Heart right ventricle (tissue), 16 donors: ENCODE results near the gene TANK. TPM values are rescaled to one million over a fixed set of nuclear protein-coding genes. Genes with fewer than 3 reads are reported as not detected.

Source experiments
- ATAC-seq, 8 donors: fragments of 200-7000 bp; cut with Tn5 transposase; one replicate each; pipeline ENCODE4 v1.9.1; 2020; ENCODE audit warnings: mild to moderate bottlenecking in 8 of 8, moderate library complexity in 8 of 8, moderate number of reproducible peaks in 1 of 8
- DNase-seq, 2 donors: peaks; one replicate each; pipeline ENCODE4 v3.0.0-alpha.2; 2020
- H3K27ac ChIP-seq, 10 donors: fragments of 200-600 bp; sonication (generic) in 2 of 10; one replicate each; pipeline versions ENCODE4 v1.5.0 to v1.8.0; 2020 to 2022; ENCODE audit warnings: mild to moderate bottlenecking in 3 of 10
- H3K27me3 ChIP-seq, 7 donors: fragments of 200-600 bp; one replicate each; pipeline ENCODE4 v1.8.0; 2021 to 2022; ENCODE audit warnings: mild to moderate bottlenecking in 2 of 7
- H3K36me3 ChIP-seq, 9 donors: fragments of 200-600 bp; sonication (generic) in 1 of 9; one replicate each; pipeline versions ENCODE4 v1.5.0 to v1.8.0; 2020 to 2022; ENCODE audit warnings: mild to moderate bottlenecking in 2 of 9
- H3K4me1 ChIP-seq, 9 donors: fragments of 200-600 bp; sonication (generic) in 1 of 9; one replicate each; pipeline versions ENCODE4 v1.5.0 to v1.8.0; 2020 to 2022; ENCODE audit warnings: mild to moderate bottlenecking in 4 of 9
- H3K4me3 ChIP-seq, 10 donors: fragments of 200-600 bp; sonication (generic) in 2 of 10; one replicate each; pipeline versions ENCODE4 v1.5.0 to v1.8.0; 2020 to 2022; ENCODE audit warnings: mild to moderate bottlenecking in 7 of 10, moderate library complexity in 2 of 10
- H3K9me3 ChIP-seq, 11 donors: fragments of 200-600 bp in 10 of 11; sonication (generic) in 2 of 11; one replicate each; pipeline versions ENCODE4 v1.5.0 to v1.8.0; 2013 to 2022; ENCODE audit warnings: mild to moderate bottlenecking in 2 of 11, control low read depth in 1 of 11, moderate library complexity in 1 of 11
- WGBS, 2 donors: extraction: QIAGEN DNeasy Blood & Tissue Kit; methylation state at CpG; one replicate each; pipeline ENCODE4 v1.1.7; 2013; ENCODE audit warnings: inconsistent platforms in 1 of 2; 5-methylcytosine and 5-hydroxymethylcytosine counted together
- intact Hi-C, 10 donors: fragments of 100-400 bp; cut with DNase I; formaldehyde crosslinking; loops; one replicate each; pipeline versions ENCODE4 v1.11.1 to v1.14.2; 2022
- polyA plus RNA-seq, 2 donors: library from polyadenylated mRNA; stranded (reverse); fragments of 200-250 nt; gene quantifications; one replicate each; pipeline ENCODE4 v1.2.3, GENCODE V29; 2013
- total RNA-seq, 10 donors: library from RNA; stranded (reverse); fragmentation: NEBNext Ultra II Directional in 3 of 10; extraction: Animal tissue kit (Norgen Biotek cat#: 25700) in 3 of 10; gene quantifications; one replicate each; pipeline versions ENCODE4 v1.2.1 to v1.2.4, GENCODE V29; 2021 to 2023
- TF ChIP-seq, protein P1 (sequence below), 9 donors: fragments of 200-600 bp; sonication (generic) in 2 of 9; IDR thresholded peaks; one replicate each; pipeline versions ENCODE4 v1.5.0 to v1.8.0; 2021 to 2022; ENCODE audit warnings: antibody characterized with exemption in 9 of 9, mild to moderate bottlenecking in 5 of 9, moderate library complexity in 1 of 9
- donor health status: Arrhythmogenic right ventricular cardiomyopathy.
- donor health status: ischemic (EF 13 %, LVEDD 7.1; RV severe dilation, severe dysfunction).
- donor health status: healthy with polysubstance abuse.
- donor health status: DM: no; HTN: yes; CAD: no.
- donor health status: DM: no; HTN: no; CAD: no.
- donor health status: ischemic (EF 25% LVEDD 6.9; RV normal size, moderate dysfunction).
- donor health status: ischemic (EF 25% LVEDD 5.7; RV mildly dilated, moderate dysfunction).
- donor health status: healthy.
- donor health status: DM: yes; HTN: yes; CAD: no.
- donor health status: Ischemic cardiomyopathy.
- donor health status: ischemic (EF 35%, LVEDD 5.7; RV mildly dilated, moderate dysfunction).
- donor health status: nonischemic (EF 11% LVEDD 7.7; RV severe dilation, severe dysfunction).
- donor health status: DM: yes; HTN: yes; CAD: no.
- donor health status: PGD.
- donor health status: ischemic (EF 29% LVEDD 5.4; RV normal size, mild dysfunction).
- donor health status: nonischemic (EF 23%, LVEDD 6.1; RV moderate dilation, normal function).

Gene TANK
- total and polyA plus RNA-seq, 12 donors, result 20.4 to 39.7 (median 30.6) TPM

GRCh38 chr2:161228511-161229240, 68.4 kb downstream of the TANK start:
- Histone ChIP-seq H3K27ac (no peak overlapping the region), H3K4me1 (no peaks in the 10 kb centered on the region), H3K27me3 (no peaks in the 10 kb centered on the region), H3K36me3 (peaks cover 0 to 92% (median 26%) of the 10 kb centered on the region in 9 donors), H3K9me3 (no peaks in the 10 kb centered on the region), H3K4me3 (no peak overlapping the region)
- 94 to 97% methylated on average over 6 of the region's 6 CpGs for WGBS, 2 donors
- ATAC-seq, result no peak
- no peak for DNase-seq
- TF ChIP-seq, protein P1, sequence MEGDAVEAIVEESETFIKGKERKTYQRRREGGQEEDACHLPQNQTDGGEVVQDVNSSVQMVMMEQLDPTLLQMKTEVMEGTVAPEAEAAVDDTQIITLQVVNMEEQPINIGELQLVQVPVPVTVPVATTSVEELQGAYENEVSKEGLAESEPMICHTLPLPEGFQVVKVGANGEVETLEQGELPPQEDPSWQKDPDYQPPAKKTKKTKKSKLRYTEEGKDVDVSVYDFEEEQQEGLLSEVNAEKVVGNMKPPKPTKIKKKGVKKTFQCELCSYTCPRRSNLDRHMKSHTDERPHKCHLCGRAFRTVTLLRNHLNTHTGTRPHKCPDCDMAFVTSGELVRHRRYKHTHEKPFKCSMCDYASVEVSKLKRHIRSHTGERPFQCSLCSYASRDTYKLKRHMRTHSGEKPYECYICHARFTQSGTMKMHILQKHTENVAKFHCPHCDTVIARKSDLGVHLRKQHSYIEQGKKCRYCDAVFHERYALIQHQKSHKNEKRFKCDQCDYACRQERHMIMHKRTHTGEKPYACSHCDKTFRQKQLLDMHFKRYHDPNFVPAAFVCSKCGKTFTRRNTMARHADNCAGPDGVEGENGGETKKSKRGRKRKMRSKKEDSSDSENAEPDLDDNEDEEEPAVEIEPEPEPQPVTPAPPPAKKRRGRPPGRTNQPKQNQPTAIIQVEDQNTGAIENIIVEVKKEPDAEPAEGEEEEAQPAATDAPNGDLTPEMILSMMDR (IDR thresholded peaks at IDR 0.05), result no peak
- intact Hi-C loops, result loop anchor here in 3 of 10 donors (5.0 to 10.0 kb wide), 2 partner anchors 39 to 46 kb away; no protein-coding TSS in a partner anchor

DNA sequence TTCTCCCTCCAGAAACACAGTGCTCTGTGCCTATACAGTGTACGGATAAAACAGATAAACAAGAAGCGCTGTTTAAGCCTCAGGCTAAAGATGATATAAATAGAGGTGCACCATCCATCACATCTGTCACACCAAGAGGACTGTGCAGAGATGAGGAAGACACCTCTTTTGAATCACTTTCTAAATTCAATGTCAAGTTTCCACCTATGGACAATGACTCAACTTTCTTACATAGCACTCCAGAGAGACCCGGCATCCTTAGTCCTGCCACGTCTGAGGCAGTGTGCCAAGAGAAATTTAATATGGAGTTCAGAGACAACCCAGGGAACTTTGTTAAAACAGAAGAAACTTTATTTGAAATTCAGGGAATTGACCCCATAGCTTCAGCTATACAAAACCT, 70.7 kb downstream of the TANK start:
- Histone ChIP-seq H3K27ac (no peak overlapping the region), H3K4me3 (no peak overlapping the region), H3K9me3 (no peaks in the 10 kb centered on the region), H3K4me1 (no peaks in the 10 kb centered on the region), H3K27me3 (no peaks in the 10 kb centered on the region), H3K36me3 (peaks cover 0 to 82% (median 18%) of the 10 kb centered on the region in 9 donors)
- TF ChIP-seq, protein P1 (IDR thresholded peaks at IDR 0.05), result no peak
- intact Hi-C loops, result no loop called here
- DNase-seq (no peak), ATAC-seq (no peak)
- WGBS, 2 donors, result 85 to 88% methylated on average over 4 of the region's 4 CpGs

DNA sequence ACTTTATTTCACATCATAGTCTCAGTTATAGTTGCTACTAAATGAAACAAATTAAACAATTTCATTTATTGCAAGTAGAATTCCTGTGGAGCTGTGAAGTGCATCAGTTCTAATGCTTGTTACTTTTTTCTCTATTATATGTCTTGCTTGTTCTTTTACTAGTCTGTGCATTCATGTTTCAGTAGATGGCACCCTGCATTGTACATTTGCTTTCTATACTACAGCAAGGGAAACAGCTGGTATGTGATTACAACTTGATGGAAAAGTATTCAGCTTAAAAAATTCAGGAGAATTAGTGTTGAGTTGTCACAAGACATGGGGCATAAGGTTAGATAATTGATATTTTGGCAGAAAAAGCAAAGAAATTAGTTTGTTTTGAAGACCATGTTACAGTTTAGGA, 72.3 kb downstream of the TANK start:
- H3K4me3 ChIP-seq, result no peak overlapping the region
- peaks cover 0 to 6% (median 6%) of the 10 kb centered on the region in 9 donors for H3K4me1 ChIP-seq
- TF ChIP-seq, protein P1 (IDR thresholded peaks at IDR 0.05), result no peak
- peaks cover 0 to 66% (median 15%) of the 10 kb centered on the region in 9 donors for H3K36me3 ChIP-seq
- DNase-seq, result no peak
- ATAC-seq, result no peak
- no peak overlapping the region for H3K27ac ChIP-seq
- no peaks in the 10 kb centered on the region for H3K27me3 ChIP-seq
- H3K9me3 ChIP-seq, result no peaks in the 10 kb centered on the region
- intact Hi-C loops, result no loop called here

GRCh38 chr2:161233858-161234431, 73.7 kb downstream of the TANK start:
- TF ChIP-seq, protein P1 (IDR thresholded peaks at IDR 0.05), result no peak
- intact Hi-C loops, result no loop called here
- WGBS, 2 donors, result 88 to 92% methylated on average over 2 of the region's 2 CpGs
- Histone ChIP-seq H3K9me3 (no peaks in the 10 kb centered on the region), H3K4me1 (peaks cover 0 to 17% (median 14%) of the 10 kb centered on the region in 9 donors), H3K4me3 (no peak overlapping the region), H3K27ac (no peak overlapping the region), H3K27me3 (no peaks in the 10 kb centered on the region), H3K36me3 (peaks cover 0 to 52% (median 9%) of the 10 kb centered on the region in 9 donors)
- no peak for DNase-seq
- no peak for ATAC-seq
